Vagina (tissue), 2 donors: ENCODE results near the gene SCAF1. TPM values are rescaled to one million over a fixed set of nuclear protein-coding genes. Genes with fewer than 3 reads are reported as not detected.

Source experiments
- DNase-seq, 2 donors: peaks; one replicate each; pipeline ENCODE4 v3.0.0-alpha.2; 2017; ENCODE audit errors: extremely low spot score in 2 of 2
- H3K27ac ChIP-seq: fragments of 200-600 bp; sonication (generic); one replicate; pipeline ENCODE4 v1.5.1; 2019
- H3K27me3 ChIP-seq: fragments of 200-600 bp; sonication (generic); one replicate; pipeline ENCODE4 v1.5.1; 2019
- H3K36me3 ChIP-seq, 2 donors: fragments of 200-600 bp; sonication (generic); one replicate each; pipeline ENCODE4 v1.5.1; 2017 to 2019
- H3K4me1 ChIP-seq: fragments of 200-600 bp; sonication (generic); one replicate; pipeline ENCODE4 v1.5.1; 2019
- H3K4me3 ChIP-seq, 2 donors: fragments of 200-600 bp; sonication (generic); 1 replicate in 1 of 2; 2 replicates in 1 of 2; pipeline ENCODE4 v1.5.1; 2016 to 2019
- H3K9me3 ChIP-seq: fragments of 200-600 bp; sonication (generic); one replicate; pipeline ENCODE4 v1.5.1; 2019
- CTCF ChIP-seq, 3 experiments: fragments of 450-650 bp in 2 of 3; fragments of 200-600 bp in 1 of 3; sonication (generic) in 1 of 3; IDR thresholded peaks; one replicate each; pipeline ENCODE4 v1.5.1; 2017 to 2019; ENCODE audit warnings: antibody characterized with exemption in 3 of 3, mild to moderate bottlenecking in 2 of 3, moderate library complexity in 2 of 3
- POLR2A ChIP-seq, 2 donors: fragments of 450-650 bp; IDR thresholded peaks; one replicate each; pipeline ENCODE4 v1.6.1; 2017; ENCODE audit warnings: antibody characterized with exemption in 2 of 2, mild to moderate bottlenecking in 2 of 2, moderate library complexity in 2 of 2
- POLR2AphosphoS5 ChIP-seq, 2 donors: sonication (generic); formaldehyde crosslinking; IDR thresholded peaks; one replicate each; pipeline ENCODE4 v1.9.0; 2017; ENCODE audit warnings: antibody characterized with exemption in 2 of 2, mild to moderate bottlenecking in 2 of 2, low read depth in 1 of 2; ENCODE audit not compliant: insufficient read depth in 1 of 2
- intact Hi-C: fragments of 100-400 bp; cut with DNase I; formaldehyde crosslinking; loops from one replicate; pipeline ENCODE4 v1.15.1; 2023
- total RNA-seq: library from RNA; depleted of rRNA; stranded (reverse); fragments of >200 nt; gene quantifications from one replicate; pipeline ENCODE4 v1.2.3, GENCODE V29; 2016

The SCAF1 gene
- total RNA-seq, 1 donor from 2014 or later, result 20.4 TPM

DNA sequence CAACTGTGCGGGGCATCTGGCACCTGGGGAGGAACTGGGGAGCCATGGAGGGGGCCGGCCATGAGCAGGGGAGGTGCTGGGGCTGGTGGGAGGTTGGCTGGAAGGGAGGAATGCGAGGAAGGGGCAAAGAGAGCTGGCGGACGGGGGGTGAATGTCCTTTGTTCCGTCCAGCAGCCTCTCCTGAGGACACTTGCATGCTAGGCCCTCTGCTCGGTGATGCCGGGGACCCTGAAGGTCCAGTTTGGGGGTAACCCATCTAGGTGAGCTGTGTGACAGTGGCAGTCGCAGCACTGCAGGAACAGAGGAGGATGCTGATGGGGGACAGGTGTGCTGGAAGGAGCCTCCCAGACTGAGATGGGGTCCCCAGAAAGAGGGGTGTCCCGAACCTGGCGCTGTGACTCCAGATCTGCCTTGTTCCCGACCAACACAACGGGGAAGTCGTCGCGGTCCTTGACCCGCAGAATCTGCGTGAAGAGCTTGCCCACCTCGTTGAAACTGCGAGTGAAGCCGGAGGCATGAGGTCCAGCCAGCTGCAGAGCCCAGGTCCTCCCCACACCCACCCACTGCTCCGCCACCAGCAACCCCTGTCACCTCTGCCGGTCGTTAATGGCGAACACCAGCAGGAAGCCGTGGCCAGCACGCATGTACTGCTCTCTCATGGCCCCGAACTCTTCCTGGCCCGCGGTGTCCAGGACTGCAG is 5.6 kb upstream of the SCAF1 start:
- intact Hi-C loops, result no loop called here
- no peaks in the 10 kb centered on the region for H3K9me3 ChIP-seq
- no peak for DNase-seq
- TF ChIP-seq CTCF (IDR thresholded peaks at IDR 0.05), result no peak
- no peak for TF ChIP-seq POLR2A (IDR thresholded peaks at IDR 0.05)
- TF ChIP-seq POLR2AphosphoS5 (IDR thresholded peaks at IDR 0.05; ENCODE audit: insufficient read depth in 1 of 2, low read depth in 1 of 2), result no peak
- H3K4me3 ChIP-seq, result no peak overlapping the region
- H3K27ac ChIP-seq, result peak overlapping the region; percentile 100
- peaks cover 0 to 16% of the 10 kb centered on the region in 2 donors for H3K36me3 ChIP-seq
- H3K27me3 ChIP-seq, result no peaks in the 10 kb centered on the region
- H3K4me1 ChIP-seq, result peaks cover 43% of the 10 kb centered on the region

GRCh38 chr19:49637821-49638738 is 3.9 kb upstream of the SCAF1 start:
- Histone ChIP-seq H3K9me3 (no peaks in the 10 kb centered on the region), H3K4me1 (peaks cover 46% of the 10 kb centered on the region), H3K27me3 (no peaks in the 10 kb centered on the region), H3K4me3 (peak overlapping the region; percentile 78 to 99), H3K36me3 (peaks cover 0 to 16% of the 10 kb centered on the region in 2 donors), H3K27ac (peak overlapping the region; percentile 100)
- intact Hi-C loops, result loop anchor here (2.0 kb wide), 1 partner anchor 45 kb away; no protein-coding TSS in a partner anchor
- TF ChIP-seq POLR2A (IDR thresholded peaks at IDR 0.05), result peak in 1 of 2 donors; percentile 15
- TF ChIP-seq CTCF (IDR thresholded peaks at IDR 0.05), result no peak
- TF ChIP-seq POLR2AphosphoS5 (IDR thresholded peaks at IDR 0.05; ENCODE audit: insufficient read depth in 1 of 2, low read depth in 1 of 2), result peak; percentile 78 to 83
- peak in 1 of 2 donors; percentile 94 for DNase-seq

GRCh38 chr19:49639401-49640112 is 2.5 kb upstream of the SCAF1 start:
- intact Hi-C loops, result loop anchor here (2.0 kb wide), 1 partner anchor 47 kb away; no protein-coding TSS in a partner anchor
- TF ChIP-seq POLR2A (IDR thresholded peaks at IDR 0.05), result peak in 1 of 2 donors; percentile 82
- TF ChIP-seq POLR2AphosphoS5 (IDR thresholded peaks at IDR 0.05; ENCODE audit: insufficient read depth in 1 of 2, low read depth in 1 of 2), result no peak
- TF ChIP-seq CTCF (IDR thresholded peaks at IDR 0.05), result no peak
- DNase-seq, result no peak
- Histone ChIP-seq H3K27ac (peak overlapping the region; percentile 100), H3K9me3 (no peaks in the 10 kb centered on the region), H3K4me3 (peak overlapping the region; percentile 78 to 99), H3K4me1 (peaks cover 61% of the 10 kb centered on the region), H3K36me3 (peaks cover 0 to 16% of the 10 kb centered on the region in 2 donors), H3K27me3 (no peaks in the 10 kb centered on the region)

DNA sequence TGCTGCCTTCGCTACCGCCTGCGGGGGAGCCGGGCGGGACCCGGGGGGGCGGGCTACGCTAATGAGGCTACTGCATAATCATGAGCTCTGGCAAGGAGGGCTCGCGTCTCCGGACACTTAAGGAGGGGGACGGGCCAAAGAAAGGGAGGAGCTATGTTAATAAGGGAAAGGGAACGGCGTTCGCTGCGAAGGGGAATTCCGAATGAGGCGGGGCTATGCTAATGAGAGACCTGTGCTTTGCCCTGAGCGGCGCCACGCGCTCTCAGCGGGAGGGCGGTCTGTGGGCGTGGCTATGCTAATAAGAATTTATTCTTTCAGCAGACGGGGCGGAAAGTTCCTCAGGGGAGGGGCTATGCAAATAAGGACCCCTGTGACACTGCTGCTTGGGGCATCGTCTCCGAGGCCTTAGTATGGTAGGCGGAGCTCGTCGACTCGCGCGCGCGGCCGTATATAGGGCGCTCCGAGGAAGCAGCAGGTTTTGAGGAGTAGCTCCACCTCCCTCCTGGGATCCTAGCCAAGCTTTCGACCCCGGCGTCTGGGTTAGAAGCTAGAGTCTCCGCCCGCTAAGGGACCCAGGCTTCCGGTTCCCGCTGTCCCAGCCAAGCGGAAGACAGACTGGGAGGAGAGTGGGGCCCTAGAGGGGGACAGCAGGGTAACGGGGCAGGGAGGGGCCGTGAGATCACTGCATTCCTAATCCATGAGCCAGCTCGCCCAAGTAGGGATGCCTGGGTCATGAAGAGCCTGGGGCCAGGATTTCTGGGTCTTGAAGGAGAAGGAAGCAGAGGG is 1.7 kb upstream of the SCAF1 start, which contains the start of gene RRAS:
TSS of gene RRAS (minus strand) at position 31 of the 786 bp plus-strand sequence. CDS start 45 bp downstream, outside the sequence.
- intact Hi-C loops, result no loop called here
- Histone ChIP-seq H3K9me3 (no peaks in the 10 kb centered on the region), H3K27me3 (no peaks in the 10 kb centered on the region), H3K27ac (peak within 1 kb of the TSS; percentile 100), H3K4me3 (peak within 1 kb of the TSS; percentile 97 to 99), H3K4me1 (peaks cover 69% of the 10 kb centered on the region), H3K36me3 (peaks cover 0 to 13% of the 10 kb centered on the region in 2 donors)
- DNase-seq, result peak; percentile 99 to 100
- TF ChIP-seq POLR2AphosphoS5 (IDR thresholded peaks at IDR 0.05; ENCODE audit: insufficient read depth in 1 of 2, low read depth in 1 of 2) (peak; percentile 97 to 98), POLR2A (IDR thresholded peaks at IDR 0.05) (peak in 1 of 2 donors; percentile 88), CTCF (IDR thresholded peaks at IDR 0.05) (no peak)
